ENCODE data around the gene MIOS.
"Not testable (repeated sequence)": the region's sequence is repeated elsewhere in the genome, so short reads cannot be mapped to it uniquely, and the experiment has no call there.

- TF ChIP-seq CTCF, POLR2A (IDR thresholded peaks at IDR 0.05): not testable (repeated sequence)
These were observed 89.8 kb downstream of the MIOS start for GRCh38 chr7:7656459-7656858.
